ENCODE measurements around the gene CDC20. TPM values are rescaled to one million over a fixed set of nuclear protein-coding genes. Genes with fewer than 3 reads are reported as not detected.

The CDC20 gene
- total and polyA plus RNA-seq, 2 experiments from 2014 or later: 207 to 252 TPM

GRCh38 chr1:43363935-43364525 lies 5.2 kb downstream of the CDC20 start:
- DNase-seq (ENCODE audit: low spot score) (no peak), ATAC-seq (no peak)
- TF ChIP-seq REST (IDR thresholded peaks at IDR 0.05; ENCODE audit: unreplicated experiment) (no peak), ETS1 (IDR thresholded peaks at IDR 0.05) (no peak), STAT1 (IDR thresholded peaks at IDR 0.05; ENCODE audit: unreplicated experiment) (no peak), POLR2AphosphoS5 (IDR thresholded peaks at IDR 0.05; ENCODE audit: low read depth) (no peak; the same call in none of the 2 replicates), ZNF462 (CRISPR knock-in tag; IDR thresholded peaks at IDR 0.05) (no peak), EZH2 (IDR thresholded peaks at IDR 0.05; ENCODE audit: low read depth, unreplicated experiment) (no peak), NANOG (IDR thresholded peaks at IDR 0.05; ENCODE audit: borderline replicate concordance) (no peak), EZH2phosphoT487 (IDR thresholded peaks at IDR 0.05; ENCODE audit: unreplicated experiment) (no peak)
- Mint-ChIP-seq H3K36me3 (ENCODE audit: low read depth) (peaks cover 56% of the 10 kb centered on the region), H3K4me3 (no peak overlapping the region), H3K4me1 (peaks cover 45% of the 10 kb centered on the region), H3K27ac (no peak overlapping the region), H3K9me3 (no peaks in the 10 kb centered on the region; the same call in 2 of the 3 replicates), H3K27me3 (ENCODE audit: insufficient read depth, low read depth, poor library complexity) (peaks cover 11% of the 10 kb centered on the region)
- no peak overlapping the region for H3K27ac ChIP-seq (ENCODE audit: low read depth)
- peaks cover 40% of the 10 kb centered on the region for H3F3A ChIP-seq (replicated peaks; ENCODE audit: low read depth)
- no peak overlapping the region for H3K4me3 ChIP-seq
- peaks cover 31% of the 10 kb centered on the region for H3K4me1 ChIP-seq (ENCODE audit: insufficient read depth)
- no peaks in the 10 kb centered on the region for H3K27me3 ChIP-seq (ENCODE audit: insufficient read depth)
- H4K20me1 ChIP-seq (replicated peaks; ENCODE audit: insufficient read depth): peaks cover 33% of the 10 kb centered on the region
- H3K36me3 ChIP-seq (ENCODE audit: insufficient read depth): peaks cover 34% of the 10 kb centered on the region
- no peaks in the 10 kb centered on the region for H3K9me2 ChIP-seq (ENCODE audit: insufficient read depth)
- no peak overlapping the region for H2AFZ ChIP-seq
- H3K79me2 ChIP-seq (replicated peaks; ENCODE audit: insufficient read depth): peaks cover 38% of the 10 kb centered on the region
- H3K4me2 ChIP-seq: no peak overlapping the region

Measured in GM23338 (cell line).